Cardiac muscle cell (in vitro differentiated cells and primary cell): ENCODE data around the gene SLCO2A1. TPM values are rescaled to one million over a fixed set of nuclear protein-coding genes. Genes with fewer than 3 reads are reported as not detected.
A peak's percentile ranks its signal among the peaks of the same experiment; 100 is the strongest.

Experiments
- DNase-seq, 2 donors: peaks; one replicate each; pipeline versions ENCODE4 v3.0.0 to v3.0.0-alpha.2; 2010 to 2017; ENCODE audit warnings: low read depth in 1 of 2, low spot score in 1 of 2
- H3K27ac ChIP-seq: fragments of 200-600 bp; sonication (generic); 2 replicates; pipeline ENCODE4 v1.5.1; 2016
- H3K27me3 ChIP-seq: fragments of 200-600 bp; sonication (generic); 2 replicates; pipeline ENCODE4 v1.6.0; 2016; ENCODE audit warnings: control low read depth
- H3K36me3 ChIP-seq: fragments of 200-600 bp; sonication (generic); 2 replicates; pipeline ENCODE4 v1.5.1; 2016; ENCODE audit warnings: control low read depth
- H3K4me1 ChIP-seq: fragments of 200-600 bp; sonication (generic); 2 replicates; pipeline ENCODE4 v1.8.1; 2017; ENCODE audit warnings: low read depth, mild to moderate bottlenecking, mixed run types
- H3K4me3 ChIP-seq: fragments of 200-600 bp; sonication (generic); 2 replicates; pipeline ENCODE4 v1.5.1; 2016; ENCODE audit warnings: mild to moderate bottlenecking
- H3K9me3 ChIP-seq: fragments of 200-600 bp; sonication (generic); 2 replicates; pipeline ENCODE4 v1.5.1; 2017; ENCODE audit warnings: low read depth, mild to moderate bottlenecking, control low read depth
- CTCF ChIP-seq: IDR thresholded peaks from 2 replicates; pipeline ENCODE4 v1.5.1; 2012; ENCODE audit warnings: low read depth, mild to moderate bottlenecking, low read length
- polyA plus RNA-seq: library from polyadenylated mRNA; unstranded; fragments of >200 nt; fragmentation: Nextera tagmentation; extraction: Ambion mirVana; gene quantifications from 2 replicates; pipeline ENCODE4 v1.2.1, GENCODE V29; 2016
- total RNA-seq: library from RNA; depleted of rRNA; stranded (reverse); fragments of >200 nt; gene quantifications from 2 replicates; pipeline ENCODE4 v1.2.3, GENCODE V29; 2016

Gene SLCO2A1
- total and polyA plus RNA-seq, 2 experiments from 2014 or later = 5.1 to 6.1 TPM

GRCh38 chr3:134027631-134028030 is 2.1 kb downstream of the SLCO2A1 start:
- DNase-seq = no peak
- no peak overlapping the region for H3K4me3 ChIP-seq
- TF ChIP-seq CTCF = no peak
- H3K36me3 ChIP-seq = no peaks in the 10 kb centered on the region
- peaks cover 5% of the 10 kb centered on the region for H3K4me1 ChIP-seq
- peaks cover 18% of the 10 kb centered on the region for H3K27me3 ChIP-seq
- no peaks in the 10 kb centered on the region for H3K9me3 ChIP-seq
- H3K27ac ChIP-seq = no peak overlapping the region

GRCh38 chr3:134020135-134020680 is 9.5 kb downstream of the SLCO2A1 start:
- TF ChIP-seq CTCF = no peak
- Histone ChIP-seq H3K4me1 (no peaks in the 10 kb centered on the region), H3K9me3 (no peaks in the 10 kb centered on the region), H3K36me3 (no peaks in the 10 kb centered on the region), H3K4me3 (no peak overlapping the region), H3K27me3 (no peaks in the 10 kb centered on the region), H3K27ac (no peak overlapping the region)
- DNase-seq = no peak

- no peak for TF ChIP-seq CTCF
- Histone ChIP-seq H3K9me3 (no peaks in the 10 kb centered on the region), H3K4me3 (no peak overlapping the region), H3K27me3 (no peaks in the 10 kb centered on the region), H3K36me3 (no peaks in the 10 kb centered on the region), H3K27ac (no peak overlapping the region), H3K4me1 (no peaks in the 10 kb centered on the region)
- no peak for DNase-seq
Observed at GRCh38 chr3:134018850-134019249, 10.9 kb downstream of the SLCO2A1 start.

- Histone ChIP-seq H3K27me3 (no peaks in the 10 kb centered on the region), H3K4me3 (no peak overlapping the region), H3K9me3 (no peaks in the 10 kb centered on the region), H3K4me1 (no peaks in the 10 kb centered on the region), H3K36me3 (no peaks in the 10 kb centered on the region), H3K27ac (no peak overlapping the region)
- DNase-seq = peak in 1 of 2 donors; percentile 57
- TF ChIP-seq CTCF = no peak
Observed at GRCh38 chr3:134018406-134018805, 11.3 kb downstream of the SLCO2A1 start.

GRCh38 chr3:134017490-134017889 is 12.2 kb downstream of the SLCO2A1 start:
- H3K27me3 ChIP-seq = no peaks in the 10 kb centered on the region
- no peaks in the 10 kb centered on the region for H3K9me3 ChIP-seq

More at GRCh38 chr3:134017490-134017889, 12.2 kb downstream of the SLCO2A1 start:
- Histone ChIP-seq H3K4me3 (no peak overlapping the region), H3K36me3 (no peaks in the 10 kb centered on the region), H3K4me1 (no peaks in the 10 kb centered on the region), H3K27ac (no peak overlapping the region)
- DNase-seq = no peak
- TF ChIP-seq CTCF = no peak
